HepG2 (cell line): ENCODE data around the gene MEP1B. TPM values are rescaled to one million over a fixed set of nuclear protein-coding genes. Genes with fewer than 3 reads are reported as not detected.

Experiments used
- CBX5 ChIP-seq: sonication (generic); formaldehyde crosslinking; IDR thresholded peaks from 2 replicates; pipeline ENCODE4 v1.4.0; 2020; ENCODE audit warnings: missing genetic modification reagents, borderline replicate concordance
- GABPA ChIP-seq, 2 experiments: IDR thresholded peaks; 2 replicates each; pipeline ENCODE4 v1.6.1; 2011 to 2016; ENCODE audit warnings: low read depth in 2 of 2, low read length in 1 of 2, missing biosample characterization in 1 of 2, missing genetic modification characterization in 1 of 2
- GLMP ChIP-seq: sonication (generic); formaldehyde crosslinking; IDR thresholded peaks from 2 replicates; pipeline ENCODE4 v1.9.0; 2021; ENCODE audit warnings: missing genetic modification reagents, mild to moderate bottlenecking, borderline replicate concordance
- NONO ChIP-seq, 2 experiments: fragments of 450-650 bp in 1 of 2; sonication (generic) in 1 of 2; formaldehyde crosslinking in 1 of 2; IDR thresholded peaks in 1 of 2; conservative IDR thresholded peaks in 1 of 2; 2 replicates each; pipeline versions ENCODE4 v1.6.1 to v1.8.0; 2017 to 2022; ENCODE audit warnings: mild to moderate bottlenecking in 1 of 2, missing genetic modification reagents in 1 of 2, moderate library complexity in 1 of 2
- POGZ ChIP-seq: sonication (generic); formaldehyde crosslinking; IDR thresholded peaks from 2 replicates; pipeline ENCODE4 v1.4.0; 2020; ENCODE audit warnings: mild to moderate bottlenecking, missing genetic modification reagents
- PRDM15 ChIP-seq: sonication (generic); formaldehyde crosslinking; IDR thresholded peaks from 2 replicates; pipeline ENCODE4 v1.4.0; 2020; ENCODE audit warnings: missing genetic modification reagents
- RXRB ChIP-seq: IDR thresholded peaks from 2 replicates; pipeline ENCODE4 v1.6.1; 2016; ENCODE audit warnings: borderline replicate concordance, missing genetic modification reagents, missing compliant biosample characterization
- SKIL ChIP-seq: sonication (generic); formaldehyde crosslinking; IDR thresholded peaks from 2 replicates; pipeline ENCODE4 v1.8.0; 2022; ENCODE audit warnings: missing genetic modification reagents, mild to moderate bottlenecking, moderate library complexity, borderline replicate concordance
- SMAD3 ChIP-seq: sonication (generic); formaldehyde crosslinking; IDR thresholded peaks from 2 replicates; pipeline ENCODE4 v1.4.0; 2020; ENCODE audit warnings: missing genetic modification reagents
- TBX2 ChIP-seq: sonication (generic); formaldehyde crosslinking; IDR thresholded peaks from 2 replicates; pipeline ENCODE4 v1.5.0; 2020; ENCODE audit warnings: missing genetic modification reagents, mild to moderate bottlenecking, borderline replicate concordance
- TEF ChIP-seq: sonication (generic); formaldehyde crosslinking; IDR thresholded peaks from 2 replicates; pipeline ENCODE4 v1.5.0; 2020; ENCODE audit warnings: missing genetic modification reagents
- ZFP91 ChIP-seq: sonication (generic); formaldehyde crosslinking; IDR thresholded peaks from 2 replicates; pipeline ENCODE4 v1.9.0; 2022; ENCODE audit warnings: missing genetic modification reagents, mild to moderate bottlenecking, borderline replicate concordance
- ZKSCAN8 ChIP-seq: IDR thresholded peaks from 2 replicates; pipeline ENCODE4 v1.6.1; 2016; ENCODE audit warnings: borderline replicate concordance, missing genetic modification reagents, missing compliant biosample characterization
- ZSCAN5A ChIP-seq: sonication (generic); formaldehyde crosslinking; IDR thresholded peaks from 2 replicates; pipeline ENCODE4 v1.8.0; 2022; ENCODE audit warnings: mild to moderate bottlenecking, missing genetic modification reagents, borderline replicate concordance
- polyA plus RNA-seq, 8 experiments: library from polyadenylated mRNA; depleted of rRNA in 3 of 8; stranded (reverse) in 7 of 8; unstranded in 1 of 8; fragments of >200 nt; fragmentation: Illumina TruSeq in 4 of 8; extraction: Trizol in 4 of 8; gene quantifications; 2 replicates each; pipeline versions ENCODE4 v1.2.1 to v1.2.3, GENCODE V29; 2011 to 2016; ENCODE audit warnings: low read depth in 4 of 8, missing spikeins in 1 of 8, mixed read lengths in 1 of 8; ENCODE audit not compliant: insufficient read depth in 1 of 8
- total RNA-seq, 5 experiments: library from RNA; depleted of rRNA; stranded (reverse); fragments of >200 nt; fragmentation: Illumina TruSeq; extraction: Trizol; gene quantifications; 2 replicates each; pipeline ENCODE4 v1.2.3, GENCODE V29; 2016; ENCODE audit warnings: low read depth in 1 of 5

MEP1B gene
- total and polyA plus RNA-seq, 2 of the 13 experiments (the other 11 are each of a cell fraction or from before 2014, with no cell fraction given) = not detected

GRCh38 chr18:32213693-32214092 lies 23.9 kb downstream of the MEP1B start (continued):
- no peak for TF ChIP-seq CBX5
- no peak for TF ChIP-seq ZFP91 (CRISPR knock-in tag)
- no peak for TF ChIP-seq TBX2
- 0 out of 2 replicates have a peak, but pooled peaks have one; percentile 25 for TF ChIP-seq ZKSCAN8 (CRISPR knock-in tag)
- no peak for TF ChIP-seq NONO (IDR thresholded peaks at IDR 0.05)
- 0 out of 2 replicates have a peak, but pooled peaks have one; percentile 42 for TF ChIP-seq NONO (CRISPR knock-in tag; conservative IDR thresholded peaks at IDR 0.05)
- TF ChIP-seq RXRB (CRISPR knock-in tag) = peak; percentile 71
- peak; percentile 49; the same call in 1 of the 2 replicates for TF ChIP-seq ZSCAN5A (CRISPR knock-in tag)
- no peak for TF ChIP-seq GLMP
- peak; percentile 50; the same call in 1 of the 2 replicates for TF ChIP-seq SKIL
- no peak for TF ChIP-seq PRDM15 (CRISPR knock-in tag)
- TF ChIP-seq GABPA (IDR thresholded peaks at IDR 0.05; ENCODE audit: low read depth, low read length) = no peak
- TF ChIP-seq GABPA (CRISPR knock-in tag; IDR thresholded peaks at IDR 0.05; ENCODE audit: low read depth) = no peak
- TF ChIP-seq SMAD3 (CRISPR knock-in tag) = no peak
- TF ChIP-seq POGZ (CRISPR knock-in tag) = peak; percentile 52; the same call in 1 of the 2 replicates
- peak; percentile 94; the same call in 1 of the 2 replicates for TF ChIP-seq TEF (CRISPR knock-in tag)
- TF ChIP-seq, all 625 proteins: peak for 70
